Left ventricle myocardium inferior (tissue), 1 donor: Measurements from ENCODE around the gene PPP1R1C. TPM values are rescaled to one million over a fixed set of nuclear protein-coding genes. Genes with fewer than 3 reads are reported as not detected.
A peak's percentile ranks its signal among the peaks of the same experiment; 100 is the strongest.

Experiments used
- DNase-seq: peaks from one replicate; pipeline ENCODE4 v3.0.0-alpha.2; 2020
- H3K27ac ChIP-seq: fragments of 200-600 bp; replicated peaks from 2 replicates; pipeline ENCODE4 v1.8.0; 2021
- H3K27me3 ChIP-seq: fragments of 200-600 bp; 2 replicates; pipeline ENCODE4 v1.8.0; 2021; ENCODE audit warnings: low read depth
- H3K36me3 ChIP-seq: fragments of 200-600 bp; 2 replicates; pipeline ENCODE4 v1.8.0; 2021
- H3K4me1 ChIP-seq: fragments of 200-600 bp; 2 replicates; pipeline ENCODE4 v1.8.0; 2021
- H3K4me3 ChIP-seq: fragments of 200-600 bp; 2 replicates; pipeline ENCODE4 v1.8.0; 2021; ENCODE audit warnings: mild to moderate bottlenecking, moderate library complexity
- H3K9me3 ChIP-seq: fragments of 200-600 bp; replicated peaks from 2 replicates; pipeline ENCODE4 v1.8.0; 2021
- intact Hi-C: fragments of 100-400 bp; cut with micrococcal nuclease; formaldehyde crosslinking; loops from one replicate; pipeline ENCODE4 v1.11.0; 2022
- long read RNA-seq: library from polyadenylated mRNA; unstranded; transcript quantifications from one replicate; pipeline ENCODE4 v2.0.0, GENCODE V29; 2021
- total RNA-seq: library from RNA; stranded (reverse); fragmentation: NEBNext Ultra II Directional; extraction: Animal tissue kit (Norgen Biotek cat#: 25700); gene quantifications from one replicate; pipeline ENCODE4 v1.2.1, GENCODE V29; 2021
- TF ChIP-seq, protein P1 (sequence below): fragments of 200-600 bp; IDR thresholded peaks from 2 replicates; pipeline ENCODE4 v1.8.0; 2021; ENCODE audit warnings: antibody characterized with exemption, mild to moderate bottlenecking, borderline replicate concordance
- donor health status: DM: no; HTN: yes; CAD: no; lungs with severe emphysema.

PPP1R1C gene, protein sequence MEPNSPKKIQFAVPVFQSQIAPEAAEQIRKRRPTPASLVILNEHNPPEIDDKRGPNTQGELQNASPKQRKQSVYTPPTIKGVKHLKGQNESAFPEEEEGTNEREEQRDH
- 33.1 TPM for total RNA-seq
- long read RNA-seq, transcript PPP1R1C-202 (6 exons, 3,004 nt) = major isoform, 35 of 55 reads
- long read RNA-seq, partial matches to known transcripts = 10 of 55 reads
- long read RNA-seq, other reads (novel, unspliced or antisense) = 9 of 55 reads

DNA sequence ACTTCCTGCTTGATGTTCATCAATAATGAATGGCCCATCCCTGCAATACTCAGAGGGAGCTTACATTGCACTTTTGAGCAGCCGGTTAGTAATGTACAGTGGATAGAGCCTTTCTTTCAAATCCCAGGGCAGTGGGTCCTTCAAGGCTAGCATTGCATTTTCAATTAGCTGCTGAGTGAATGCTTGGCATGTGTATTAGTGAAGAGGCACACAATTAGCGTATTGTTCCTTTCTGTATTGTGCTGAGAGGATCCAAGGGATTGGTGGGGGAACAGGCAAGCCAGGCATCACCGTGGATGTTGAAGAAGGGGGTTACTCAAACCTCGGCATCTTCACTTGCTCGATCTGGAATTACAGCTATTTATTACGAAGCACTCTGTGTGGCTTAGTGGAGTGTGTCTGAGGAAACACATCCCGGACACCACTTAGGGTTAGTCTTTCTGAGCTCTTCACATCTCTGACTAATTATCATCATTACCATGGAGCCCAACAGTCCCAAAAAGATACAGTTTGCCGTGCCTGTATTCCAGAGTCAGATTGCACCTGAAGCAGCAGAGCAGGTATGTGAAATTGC, at the start of gene PPP1R1C:
Gene PPP1R1C (plus strand): TSS at position 222 of the 574 bp plus-strand sequence. CDS start 258 bp downstream, at position 480.
- Histone ChIP-seq H3K27me3 (no peaks in the 10 kb centered on the region), H3K4me3 (peak within 1 kb of the TSS; percentile 61), H3K36me3 (no peaks in the 10 kb centered on the region), H3K4me1 (peaks cover 26% of the 10 kb centered on the region), H3K27ac (peak within 1 kb of the TSS; percentile 84), H3K9me3 (no peaks in the 10 kb centered on the region)
- intact Hi-C loops = no loop called here
- TF ChIP-seq, protein P1, sequence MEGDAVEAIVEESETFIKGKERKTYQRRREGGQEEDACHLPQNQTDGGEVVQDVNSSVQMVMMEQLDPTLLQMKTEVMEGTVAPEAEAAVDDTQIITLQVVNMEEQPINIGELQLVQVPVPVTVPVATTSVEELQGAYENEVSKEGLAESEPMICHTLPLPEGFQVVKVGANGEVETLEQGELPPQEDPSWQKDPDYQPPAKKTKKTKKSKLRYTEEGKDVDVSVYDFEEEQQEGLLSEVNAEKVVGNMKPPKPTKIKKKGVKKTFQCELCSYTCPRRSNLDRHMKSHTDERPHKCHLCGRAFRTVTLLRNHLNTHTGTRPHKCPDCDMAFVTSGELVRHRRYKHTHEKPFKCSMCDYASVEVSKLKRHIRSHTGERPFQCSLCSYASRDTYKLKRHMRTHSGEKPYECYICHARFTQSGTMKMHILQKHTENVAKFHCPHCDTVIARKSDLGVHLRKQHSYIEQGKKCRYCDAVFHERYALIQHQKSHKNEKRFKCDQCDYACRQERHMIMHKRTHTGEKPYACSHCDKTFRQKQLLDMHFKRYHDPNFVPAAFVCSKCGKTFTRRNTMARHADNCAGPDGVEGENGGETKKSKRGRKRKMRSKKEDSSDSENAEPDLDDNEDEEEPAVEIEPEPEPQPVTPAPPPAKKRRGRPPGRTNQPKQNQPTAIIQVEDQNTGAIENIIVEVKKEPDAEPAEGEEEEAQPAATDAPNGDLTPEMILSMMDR = no peak
- no peak for DNase-seq

DNA sequence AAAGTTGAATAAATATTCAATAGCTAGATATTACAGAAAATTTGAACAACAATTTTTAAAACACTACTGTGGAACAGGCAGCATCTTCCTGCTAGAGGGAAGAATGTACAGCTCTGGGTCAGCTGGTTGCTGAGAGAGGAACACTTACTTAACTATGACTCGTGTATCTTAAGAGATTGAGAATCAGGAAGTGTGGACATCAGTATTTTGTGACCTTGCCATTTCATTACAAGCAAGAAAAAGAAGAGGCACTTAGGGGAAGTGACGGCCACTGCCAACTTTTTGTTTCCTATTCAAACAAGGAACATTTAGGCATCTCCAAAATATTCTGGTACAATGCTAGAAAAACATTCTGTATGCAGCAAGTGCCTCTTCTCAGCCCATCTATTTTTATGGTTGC, 48.2 kb upstream of the PPP1R1C start:
- H3K27ac ChIP-seq = no peak overlapping the region
- DNase-seq = no peak

DNA sequence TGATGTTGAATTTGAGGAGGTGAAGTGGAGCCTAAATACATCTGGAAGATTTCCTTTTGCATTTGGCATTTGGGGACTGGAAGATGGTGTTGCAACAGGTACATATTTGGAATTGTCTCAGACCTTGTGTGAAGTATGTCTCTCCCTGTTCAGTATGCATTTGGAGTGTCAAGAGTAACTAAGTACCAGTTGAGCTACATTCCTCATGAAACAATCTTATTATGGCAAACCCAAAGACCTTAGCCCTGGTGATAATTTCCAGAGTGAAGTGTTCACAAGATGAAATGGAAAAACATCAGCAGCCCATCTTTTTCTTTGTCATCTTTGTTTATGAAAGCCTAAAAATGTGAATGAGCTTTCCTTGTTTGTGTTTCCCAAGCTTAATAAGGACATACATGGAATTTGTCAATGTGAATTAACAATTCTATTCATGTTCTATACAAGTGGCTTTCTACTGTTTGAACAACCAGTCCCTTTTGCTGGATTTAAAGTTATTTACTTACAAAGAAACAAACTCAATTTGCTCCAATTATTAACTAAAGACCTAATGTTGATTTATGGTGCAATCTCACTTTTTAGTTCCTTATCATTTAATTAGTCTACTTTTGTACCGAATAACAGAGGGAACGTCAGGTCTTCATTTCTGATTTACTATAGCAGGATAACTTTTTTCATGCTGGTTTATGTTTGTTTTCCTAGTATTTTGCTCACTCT, 42.1 kb upstream of the PPP1R1C start:
- Histone ChIP-seq H3K27me3 (no peaks in the 10 kb centered on the region), H3K27ac (no peak overlapping the region), H3K4me1 (no peaks in the 10 kb centered on the region), H3K4me3 (no peak overlapping the region), H3K9me3 (no peaks in the 10 kb centered on the region), H3K36me3 (no peaks in the 10 kb centered on the region)
- intact Hi-C loops = no loop called here
- no peak for DNase-seq
- TF ChIP-seq, protein P1 = no peak

More for the DNA sequence above, 48.2 kb upstream of the PPP1R1C start:
- intact Hi-C loops = no loop called here
- H3K27me3 ChIP-seq = no peaks in the 10 kb centered on the region
- H3K9me3 ChIP-seq = no peaks in the 10 kb centered on the region
- TF ChIP-seq, protein P1 = no peak
- H3K4me3 ChIP-seq = no peak overlapping the region
- H3K36me3 ChIP-seq = no peaks in the 10 kb centered on the region
- no peaks in the 10 kb centered on the region for H3K4me1 ChIP-seq

DNA sequence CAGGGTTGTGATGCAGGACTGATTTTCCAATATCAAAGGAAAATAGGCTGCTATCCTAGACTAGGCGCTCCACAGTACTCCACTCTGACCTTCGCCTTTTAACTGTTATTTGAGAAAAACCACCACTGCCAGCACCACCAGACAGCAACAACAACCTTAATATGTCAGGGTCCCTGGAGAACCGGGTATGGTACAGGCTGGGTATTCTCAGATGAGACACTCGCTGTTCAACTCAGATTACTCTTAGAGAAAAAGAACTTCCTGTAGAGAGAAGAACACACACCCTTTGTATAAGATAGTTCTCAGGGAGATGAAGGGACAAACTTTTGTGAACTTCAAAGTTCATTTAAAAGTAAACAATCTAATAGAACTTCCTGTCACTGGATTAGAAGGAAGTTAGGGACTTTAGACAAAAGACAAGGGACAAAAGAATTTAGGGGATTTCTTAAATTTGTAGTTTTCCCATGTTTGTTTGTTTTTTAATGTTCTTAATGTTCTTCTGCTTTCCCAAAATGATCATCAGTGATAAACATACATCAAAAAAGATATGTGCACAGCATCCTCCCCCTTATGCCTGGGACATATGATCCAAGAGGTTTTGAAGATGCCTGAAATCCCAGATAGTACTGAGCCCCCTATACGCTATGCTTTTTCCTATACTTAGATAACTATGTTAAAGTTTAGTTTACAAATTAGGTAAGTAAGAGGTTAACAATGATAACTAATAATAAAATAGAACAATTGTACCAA, 41.3 kb upstream of the PPP1R1C start:
- no peak for DNase-seq
- Histone ChIP-seq H3K9me3 (no peaks in the 10 kb centered on the region), H3K27ac (no peak overlapping the region), H3K36me3 (no peaks in the 10 kb centered on the region), H3K4me3 (no peak overlapping the region), H3K4me1 (no peaks in the 10 kb centered on the region), H3K27me3 (no peaks in the 10 kb centered on the region)
- intact Hi-C loops = no loop called here
- TF ChIP-seq, protein P1 = no peak

DNA sequence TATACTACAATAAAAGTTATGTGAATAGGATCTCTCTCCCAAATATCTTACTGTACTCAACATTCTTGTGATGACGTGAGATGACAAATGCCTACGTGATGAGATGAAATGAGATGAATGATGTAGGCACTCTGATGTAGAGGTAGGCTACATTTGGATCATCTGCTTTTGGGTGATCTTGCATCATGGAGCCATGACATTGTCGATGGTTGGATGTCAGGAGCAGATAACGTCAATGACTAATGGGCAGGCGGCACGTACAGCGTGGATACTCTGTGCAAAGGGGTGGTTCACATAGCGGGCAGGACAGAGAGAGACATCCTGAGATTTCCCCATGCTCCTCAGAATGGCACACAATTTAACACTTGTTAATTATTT, 40.8 kb upstream of the PPP1R1C start:
- no peaks in the 10 kb centered on the region for H3K27me3 ChIP-seq
- no peak overlapping the region for H3K27ac ChIP-seq
- TF ChIP-seq, protein P1 = no peak
- no peak for DNase-seq
- H3K4me1 ChIP-seq = no peaks in the 10 kb centered on the region
- intact Hi-C loops = no loop called here
- H3K4me3 ChIP-seq = no peak overlapping the region
- no peaks in the 10 kb centered on the region for H3K36me3 ChIP-seq
- H3K9me3 ChIP-seq = no peaks in the 10 kb centered on the region
